Breast epithelium (tissue), 4 donors: Measurements from ENCODE around the gene URI1. TPM values are rescaled to one million over a fixed set of nuclear protein-coding genes. Genes with fewer than 3 reads are reported as not detected.

Source experiments
- DNase-seq, 2 donors: peaks; one replicate each; pipeline ENCODE4 v3.0.0-alpha.2; 2019; ENCODE audit warnings: low spot score in 2 of 2
- H3K27ac ChIP-seq, 2 donors: fragments of 200-600 bp; sonication (generic) in 1 of 2; one replicate each; pipeline ENCODE4 v1.5.1; 2016 to 2019; ENCODE audit warnings: mild to moderate bottlenecking in 1 of 2
- H3K27me3 ChIP-seq, 2 donors: fragments of 200-600 bp; sonication (generic) in 1 of 2; one replicate each; pipeline versions ENCODE4 v1.5.1 to v1.6.0; 2017 to 2019; ENCODE audit warnings: control low read depth in 1 of 2, mild to moderate bottlenecking in 1 of 2
- H3K36me3 ChIP-seq: fragments of 200-600 bp; one replicate; pipeline ENCODE4 v1.5.1; 2019
- H3K4me1 ChIP-seq, 2 donors: fragments of 200-600 bp; sonication (generic); one replicate each; pipeline ENCODE4 v1.5.1; 2016 to 2019; ENCODE audit warnings: control low read depth in 1 of 2
- H3K4me3 ChIP-seq, 3 donors: fragments of 200-600 bp; sonication (generic); 1 replicate in 2 of 3; 2 replicates in 1 of 3; pipeline ENCODE4 v1.5.1; 2016 to 2019; ENCODE audit warnings: mild to moderate bottlenecking in 3 of 3, moderate library complexity in 2 of 3
- H3K9me3 ChIP-seq, 2 donors: fragments of 200-600 bp; sonication (generic) in 1 of 2; one replicate each; pipeline ENCODE4 v1.5.1; 2016 to 2019; ENCODE audit warnings: control low read depth in 1 of 2
- POLR2A ChIP-seq: fragments of 450-650 bp; IDR thresholded peaks from one replicate; pipeline ENCODE4 v1.6.1; 2016; ENCODE audit warnings: antibody characterized with exemption, mild to moderate bottlenecking, moderate library complexity
- POLR2AphosphoS5 ChIP-seq, 3 donors: sonication (generic); formaldehyde crosslinking; IDR thresholded peaks; one replicate each; pipeline ENCODE4 v1.6.1; 2017; ENCODE audit warnings: antibody characterized with exemption in 3 of 3
- intact Hi-C: fragments of 100-400 bp; cut with DNase I; formaldehyde crosslinking; loops from one replicate; pipeline ENCODE4 v1.15.1; 2023; ENCODE audit warnings: low total_unique reads
- total RNA-seq, 3 donors: library from RNA; depleted of rRNA; stranded (reverse); fragments of >200 nt; gene quantifications; one replicate each; pipeline ENCODE4 v1.1.0, GENCODE V29; 2016
- TF ChIP-seq, protein P1 (sequence below), 3 donors: fragments of 450-650 bp; IDR thresholded peaks; one replicate each; pipeline ENCODE4 v1.5.1; 2016 to 2017; ENCODE audit warnings: antibody characterized with exemption in 3 of 3, mild to moderate bottlenecking in 3 of 3, moderate library complexity in 3 of 3

The URI1 gene
- total RNA-seq, 3 donors from 2014 or later = 61.0 to 78.2 (median 61.6) TPM

DNA sequence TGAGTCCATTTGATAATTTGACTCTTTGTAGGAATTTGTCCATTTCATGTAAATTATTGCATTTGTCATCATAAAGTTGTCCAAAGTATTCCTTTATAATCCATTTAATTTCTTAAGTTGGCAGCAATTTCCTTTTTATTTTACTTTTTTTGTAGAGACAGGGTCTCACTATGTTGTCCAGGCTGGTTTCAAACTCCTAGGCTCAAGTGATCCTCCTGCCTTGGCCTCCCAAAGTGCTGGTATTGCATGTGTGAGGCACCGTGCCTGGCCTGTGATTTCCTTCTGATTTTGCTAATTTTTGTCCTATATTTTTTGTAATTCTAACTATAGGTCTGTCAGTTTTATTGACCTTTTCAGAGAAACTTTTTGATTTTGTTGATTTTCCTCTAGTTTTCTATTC, 84.9 kb downstream of the URI1 start:
- Histone ChIP-seq H3K9me3 (no peaks in the 10 kb centered on the region), H3K4me3 (no peak overlapping the region), H3K27ac (no peak overlapping the region), H3K36me3 (no peaks in the 10 kb centered on the region), H3K27me3 (no peaks in the 10 kb centered on the region), H3K4me1 (no peaks in the 10 kb centered on the region)
- DNase-seq = no peak
- TF ChIP-seq, protein P1, sequence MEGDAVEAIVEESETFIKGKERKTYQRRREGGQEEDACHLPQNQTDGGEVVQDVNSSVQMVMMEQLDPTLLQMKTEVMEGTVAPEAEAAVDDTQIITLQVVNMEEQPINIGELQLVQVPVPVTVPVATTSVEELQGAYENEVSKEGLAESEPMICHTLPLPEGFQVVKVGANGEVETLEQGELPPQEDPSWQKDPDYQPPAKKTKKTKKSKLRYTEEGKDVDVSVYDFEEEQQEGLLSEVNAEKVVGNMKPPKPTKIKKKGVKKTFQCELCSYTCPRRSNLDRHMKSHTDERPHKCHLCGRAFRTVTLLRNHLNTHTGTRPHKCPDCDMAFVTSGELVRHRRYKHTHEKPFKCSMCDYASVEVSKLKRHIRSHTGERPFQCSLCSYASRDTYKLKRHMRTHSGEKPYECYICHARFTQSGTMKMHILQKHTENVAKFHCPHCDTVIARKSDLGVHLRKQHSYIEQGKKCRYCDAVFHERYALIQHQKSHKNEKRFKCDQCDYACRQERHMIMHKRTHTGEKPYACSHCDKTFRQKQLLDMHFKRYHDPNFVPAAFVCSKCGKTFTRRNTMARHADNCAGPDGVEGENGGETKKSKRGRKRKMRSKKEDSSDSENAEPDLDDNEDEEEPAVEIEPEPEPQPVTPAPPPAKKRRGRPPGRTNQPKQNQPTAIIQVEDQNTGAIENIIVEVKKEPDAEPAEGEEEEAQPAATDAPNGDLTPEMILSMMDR (IDR thresholded peaks at IDR 0.05) = no peak
- TF ChIP-seq POLR2AphosphoS5 (IDR thresholded peaks at IDR 0.05) (no peak), POLR2A (no peak)
- intact Hi-C loops = no loop called here

DNA sequence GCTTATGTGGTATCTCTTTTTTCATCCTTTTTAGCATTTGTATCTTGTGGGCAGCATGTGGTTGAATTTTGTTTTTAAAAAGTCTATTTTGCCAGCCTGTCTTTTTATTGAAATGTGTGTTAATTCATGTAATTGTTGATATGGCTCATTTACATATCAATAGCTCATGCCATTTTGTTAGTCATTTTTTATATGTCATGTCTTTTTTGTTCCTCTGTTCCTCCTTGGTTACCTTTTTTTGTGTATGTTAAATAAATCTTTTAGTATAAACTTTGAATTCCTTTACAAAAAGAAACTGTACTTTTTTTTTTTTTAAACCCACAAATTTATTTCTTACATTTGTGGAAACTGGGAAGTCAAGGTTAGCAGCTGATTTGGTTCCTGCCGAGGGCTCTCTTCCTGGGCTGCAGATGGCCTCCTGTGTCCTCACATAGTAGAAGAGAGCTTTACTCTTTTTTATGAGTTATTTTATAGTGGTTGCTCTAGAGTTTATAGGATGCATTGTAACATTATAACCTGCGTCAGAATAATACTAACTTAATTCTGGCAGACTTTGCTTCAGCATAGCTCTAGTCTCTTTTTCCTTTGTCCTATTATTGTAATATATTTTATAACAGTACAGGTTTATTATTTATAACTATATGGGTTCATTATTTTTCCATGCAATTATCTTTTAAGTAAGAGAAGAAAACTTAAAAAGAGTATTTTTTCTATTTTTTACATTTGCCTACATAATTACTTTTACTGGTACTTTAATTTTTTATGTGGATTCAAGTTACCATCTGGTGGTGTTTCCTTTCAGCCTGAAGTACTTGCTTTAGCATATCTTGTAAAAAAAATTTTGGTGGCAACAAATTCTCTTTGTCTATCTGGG, 86.3 kb downstream of the URI1 start:
- Histone ChIP-seq H3K36me3 (no peaks in the 10 kb centered on the region), H3K9me3 (no peaks in the 10 kb centered on the region), H3K4me3 (no peak overlapping the region), H3K4me1 (no peaks in the 10 kb centered on the region), H3K27ac (no peak overlapping the region), H3K27me3 (no peaks in the 10 kb centered on the region)
- TF ChIP-seq POLR2A = no peak
- no peak for TF ChIP-seq POLR2AphosphoS5 (IDR thresholded peaks at IDR 0.05)
- TF ChIP-seq, protein P1 (IDR thresholded peaks at IDR 0.05) = no peak
- intact Hi-C loops = no loop called here
- DNase-seq = no peak

DNA sequence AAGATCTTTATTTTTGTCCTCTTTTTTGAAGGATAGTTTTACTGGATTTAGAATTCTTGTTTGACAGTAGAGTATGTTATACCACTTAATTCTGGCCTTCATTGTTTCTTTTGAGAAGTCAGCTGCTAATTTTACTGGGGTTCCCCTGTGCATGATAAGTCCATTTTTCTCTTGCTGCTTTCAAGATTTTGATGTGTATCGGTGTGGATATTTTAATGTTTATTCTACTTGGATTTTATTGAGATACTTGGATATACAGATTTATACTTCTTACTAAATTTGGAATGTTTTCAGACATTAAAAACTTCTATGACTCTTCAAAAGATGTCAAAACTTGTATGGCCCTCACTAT, 86.9 kb downstream of the URI1 start:
- no peaks in the 10 kb centered on the region for H3K4me1 ChIP-seq
- H3K27ac ChIP-seq = no peak overlapping the region
- intact Hi-C loops = no loop called here
- H3K9me3 ChIP-seq = no peaks in the 10 kb centered on the region
- H3K36me3 ChIP-seq = no peaks in the 10 kb centered on the region
- no peak overlapping the region for H3K4me3 ChIP-seq
- no peaks in the 10 kb centered on the region for H3K27me3 ChIP-seq
- TF ChIP-seq POLR2AphosphoS5 (IDR thresholded peaks at IDR 0.05) (no peak), POLR2A (no peak)
- TF ChIP-seq, protein P1 (IDR thresholded peaks at IDR 0.05) = no peak
- DNase-seq = no peak

DNA sequence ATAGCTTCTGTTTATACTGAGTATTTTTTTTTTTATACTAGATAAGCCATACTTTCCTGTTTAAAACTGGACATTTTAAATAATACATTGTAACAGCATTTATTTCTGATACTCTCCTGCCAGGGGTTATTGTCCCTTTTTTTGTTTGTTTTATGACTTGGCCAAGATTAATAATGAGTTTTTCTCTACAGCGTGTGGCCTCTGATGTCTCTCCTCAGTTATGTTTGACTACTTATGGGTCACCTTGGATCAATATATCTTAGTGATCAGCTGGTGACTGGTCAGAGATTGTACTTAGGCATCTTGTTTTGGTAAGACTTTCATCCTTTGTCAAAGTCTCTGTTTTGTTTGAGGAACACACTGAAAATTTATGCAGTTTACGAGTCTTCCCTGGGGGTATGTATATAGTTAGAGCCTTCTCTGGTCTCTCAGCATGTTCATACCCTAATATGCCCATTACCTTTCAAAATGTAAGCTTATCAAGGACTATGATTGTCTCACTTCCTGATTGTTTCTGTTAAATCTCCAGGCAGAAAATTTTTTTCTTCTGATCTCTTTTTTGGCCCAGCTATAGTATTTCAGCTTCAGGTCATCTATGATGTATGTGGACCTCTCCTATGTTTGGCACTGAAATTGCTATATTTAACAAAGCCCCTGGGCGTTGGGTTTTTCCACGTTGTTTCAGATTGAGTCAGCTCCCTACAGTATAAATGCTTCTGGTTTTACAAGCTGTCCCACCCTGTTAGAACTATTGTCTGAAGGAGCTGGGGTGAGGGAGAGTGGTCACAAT, 87.9 kb downstream of the URI1 start:
- TF ChIP-seq POLR2AphosphoS5 (IDR thresholded peaks at IDR 0.05) (no peak), POLR2A (no peak)
- TF ChIP-seq, protein P1 (IDR thresholded peaks at IDR 0.05) = no peak
- Histone ChIP-seq H3K4me3 (no peak overlapping the region), H3K4me1 (no peaks in the 10 kb centered on the region), H3K9me3 (no peaks in the 10 kb centered on the region), H3K36me3 (no peaks in the 10 kb centered on the region), H3K27ac (no peak overlapping the region), H3K27me3 (no peaks in the 10 kb centered on the region)
- intact Hi-C loops = no loop called here
- DNase-seq = no peak

DNA sequence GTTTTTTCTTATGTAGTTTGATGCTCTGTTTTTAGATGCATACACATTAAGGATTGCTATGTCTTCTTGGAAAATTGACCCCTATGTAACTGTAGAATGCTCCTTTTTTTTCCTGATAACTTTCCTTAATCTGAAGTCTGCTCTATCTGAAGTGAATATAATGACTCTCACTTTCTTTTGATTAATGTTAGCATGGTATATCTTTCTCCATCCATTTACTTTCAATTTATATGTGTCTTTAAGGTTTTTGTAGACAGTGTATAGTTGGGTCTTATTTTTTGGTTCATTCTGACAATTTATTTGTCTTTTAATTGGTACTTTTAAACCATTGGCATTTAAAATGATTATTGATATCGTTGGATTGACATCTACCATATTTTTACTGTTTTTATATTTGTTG, 92.3 kb downstream of the URI1 start:
- Histone ChIP-seq H3K9me3 (peaks cover 0 to 4% of the 10 kb centered on the region in 2 donors), H3K27me3 (no peaks in the 10 kb centered on the region), H3K27ac (no peak overlapping the region), H3K4me1 (no peaks in the 10 kb centered on the region), H3K4me3 (no peak overlapping the region), H3K36me3 (no peaks in the 10 kb centered on the region)
- intact Hi-C loops = no loop called here
- TF ChIP-seq POLR2AphosphoS5 (IDR thresholded peaks at IDR 0.05) (no peak), POLR2A (no peak)
- TF ChIP-seq, protein P1 (IDR thresholded peaks at IDR 0.05) = no peak
- DNase-seq = no peak
